Right cardiac atrium (tissue), 5 donors: ENCODE measurements around the gene NELL2. TPM values are rescaled to one million over a fixed set of nuclear protein-coding genes. Genes with fewer than 3 reads are reported as not detected.
A peak's percentile ranks its signal among the peaks of the same experiment; 100 is the strongest.
"Not testable (repeated sequence)": the region's sequence is repeated elsewhere in the genome, so short reads cannot be mapped to it uniquely, and the experiment has no call there.

Experiments used
- ATAC-seq, 2 donors: fragments of 200-7000 bp; cut with Tn5 transposase; one replicate each; pipeline versions ENCODE4 v1.8.0 to v1.9.1; 2020; ENCODE audit warnings: moderate library complexity in 2 of 2, mild to moderate bottlenecking in 1 of 2
- DNase-seq, 3 donors: peaks; one replicate each; pipeline ENCODE4 v3.0.0-alpha.2; 2020
- H3K27ac ChIP-seq: one replicate; pipeline ENCODE4 v1.5.1; 2013; ENCODE audit warnings: mild to moderate bottlenecking, low read length, control low read depth, moderate library complexity
- H3K27me3 ChIP-seq: one replicate; pipeline ENCODE4 v1.6.1; 2013; ENCODE audit not compliant: control insufficient read depth, insufficient read depth
- H3K4me1 ChIP-seq: one replicate; pipeline ENCODE4 v1.6.1; 2013; ENCODE audit warnings: low read length; ENCODE audit not compliant: control insufficient read depth, insufficient read depth
- H3K4me3 ChIP-seq: one replicate; pipeline ENCODE4 v1.5.1; 2013; ENCODE audit warnings: low read length, control low read depth
- H3K9me3 ChIP-seq: one replicate; pipeline ENCODE4 v1.6.1; 2013; ENCODE audit warnings: low read length; ENCODE audit not compliant: control insufficient read depth
- WGBS: extraction: QIAGEN DNeasy Blood & Tissue Kit; methylation state at CpG from one replicate; pipeline ENCODE4 v1.1.7; 2013; 5-methylcytosine and 5-hydroxymethylcytosine counted together
- intact Hi-C, 4 donors: fragments of 100-400 bp; cut with DNase I; formaldehyde crosslinking; loops; one replicate each; pipeline versions ENCODE4 v1.11.0 to v1.14.0; 2022 to 2023
- polyA plus RNA-seq: library from polyadenylated mRNA; stranded (reverse); fragments of 200-250 nt; gene quantifications from one replicate; pipeline ENCODE4 v1.2.3, GENCODE V29; 2013
- total RNA-seq, 4 donors: library from RNA; stranded (reverse); fragmentation: NEBNext Ultra II Directional; extraction: Animal tissue kit (Norgen Biotek cat#: 25700); gene quantifications; one replicate each; pipeline ENCODE4 v1.2.1, GENCODE V29; 2021
- donor health status: healthy with polysubstance abuse.
- donor health status: DM: no; HTN: yes; CAD: no.
- donor health status: DM: no; HTN: no; CAD: no.
- donor health status: DM: no; HTN: yes; CAD: no; lungs with severe emphysema.
- donor health status: DM: yes; HTN: yes; CAD: no.

The NELL2 gene
- total and polyA plus RNA-seq, 5 donors = 0.07 to 0.95 (median 0.59) TPM

GRCh38 chr12:44821702-44822101 lies 54.4 kb downstream of the NELL2 start:
- intact Hi-C loops, H3K4me3 ChIP-seq, H3K27ac ChIP-seq, H3K4me1 ChIP-seq, H3K9me3 ChIP-seq, DNase-seq, ATAC-seq, H3K27me3 ChIP-seq: not testable (repeated sequence)
- WGBS = 93% methylated on average over 8 of the region's 8 CpGs

GRCh38 chr12:44819884-44820283 lies 56.2 kb downstream of the NELL2 start:
- no peaks in the 10 kb centered on the region for H3K9me3 ChIP-seq
- DNase-seq = no peak
- no peak for ATAC-seq
- H3K27me3 ChIP-seq = no peaks in the 10 kb centered on the region
- WGBS = 81% methylated on average over 4 of the region's 4 CpGs
- no peak overlapping the region for H3K4me3 ChIP-seq
- H3K4me1 ChIP-seq = no peaks in the 10 kb centered on the region
- H3K27ac ChIP-seq = no peak overlapping the region
- intact Hi-C loops = no loop called here

DNA sequence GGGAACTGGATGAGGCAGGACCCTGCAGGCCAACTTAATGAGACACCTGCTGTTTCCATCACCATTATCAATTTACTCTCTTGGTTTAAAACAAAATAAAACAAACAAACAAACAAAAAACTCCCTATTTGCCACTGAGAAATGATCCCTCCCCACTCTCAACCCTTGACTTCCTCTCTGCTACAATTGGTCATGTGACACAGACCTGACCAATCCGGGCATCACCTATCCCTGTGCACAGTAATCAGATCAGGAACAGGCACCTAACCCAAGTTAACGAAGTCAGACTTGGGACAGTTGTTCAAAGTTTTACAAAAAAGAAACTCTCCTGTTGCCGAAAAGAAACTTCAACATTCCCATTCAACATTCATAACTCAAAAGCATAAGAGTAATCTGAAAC lies 58.4 kb downstream of the NELL2 start:
- Histone ChIP-seq H3K27me3 (no peaks in the 10 kb centered on the region), H3K4me3 (no peak overlapping the region), H3K9me3 (no peaks in the 10 kb centered on the region), H3K4me1 (no peaks in the 10 kb centered on the region), H3K27ac (no peak overlapping the region)
- 90% methylated on average over 3 of the region's 3 CpGs for WGBS
- ATAC-seq = no peak
- intact Hi-C loops = no loop called here
- DNase-seq = no peak

DNA sequence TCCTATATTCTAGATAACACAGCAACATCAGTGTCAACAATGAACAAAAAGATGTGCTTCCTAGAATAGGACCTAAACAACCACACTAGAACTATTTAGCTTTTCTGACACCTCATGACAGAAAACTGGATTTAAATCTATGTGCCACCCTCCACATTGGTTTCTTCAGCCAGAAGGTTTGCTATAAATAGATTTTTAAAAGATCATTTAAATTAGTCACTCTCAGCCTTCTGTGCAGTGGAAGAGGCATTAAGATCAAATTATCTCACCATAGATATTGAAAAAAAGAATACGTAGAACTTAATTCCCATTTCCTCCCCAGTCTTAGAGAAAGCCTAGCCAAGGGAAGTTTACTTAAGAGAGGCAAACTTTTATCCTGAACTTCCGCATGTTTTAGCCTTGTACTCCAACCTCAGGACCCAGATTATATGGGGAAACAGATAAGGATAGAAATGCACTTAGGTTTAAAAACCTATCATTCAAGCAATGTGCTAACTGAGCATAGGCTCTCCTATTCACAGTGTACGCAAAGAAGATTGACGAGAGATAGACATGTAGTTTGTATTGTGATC lies 59.6 kb downstream of the NELL2 start:
- Histone ChIP-seq H3K27me3 (no peaks in the 10 kb centered on the region), H3K4me3 (no peak overlapping the region), H3K9me3 (no peaks in the 10 kb centered on the region), H3K4me1 (no peaks in the 10 kb centered on the region), H3K27ac (no peak overlapping the region)
- DNase-seq (no peak), ATAC-seq (peak in 1 of 2 donors; percentile 11)
- WGBS = 37% methylated on average over 4 of the region's 4 CpGs
- intact Hi-C loops = no loop called here

DNA sequence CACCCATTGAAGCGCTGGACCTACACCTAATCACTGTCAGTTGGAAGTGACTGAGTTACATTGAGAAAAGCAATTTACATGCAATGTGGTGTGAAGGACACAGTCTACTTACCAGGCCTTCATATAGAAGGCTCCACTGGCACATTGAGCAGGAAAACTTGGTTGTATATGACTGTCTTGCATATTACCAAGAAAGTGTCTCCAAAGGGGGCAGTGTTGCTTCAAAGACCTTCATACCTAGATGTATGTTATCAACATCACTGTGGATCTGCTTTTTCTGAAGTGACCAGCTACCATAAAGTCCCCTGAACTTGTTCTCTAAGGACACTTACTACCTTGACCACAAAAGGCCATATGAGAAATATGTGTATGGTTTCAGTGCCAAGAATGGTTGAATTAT lies 64.1 kb downstream of the NELL2 start:
- no peak overlapping the region for H3K27ac ChIP-seq
- H3K4me3 ChIP-seq = no peak overlapping the region
- ATAC-seq (no peak), DNase-seq (no peak)
- H3K9me3 ChIP-seq = no peaks in the 10 kb centered on the region
- H3K4me1 ChIP-seq = no peaks in the 10 kb centered on the region
- 100% methylated on average over 1 of the region's 1 CpG for WGBS
- intact Hi-C loops = no loop called here
- no peaks in the 10 kb centered on the region for H3K27me3 ChIP-seq

DNA sequence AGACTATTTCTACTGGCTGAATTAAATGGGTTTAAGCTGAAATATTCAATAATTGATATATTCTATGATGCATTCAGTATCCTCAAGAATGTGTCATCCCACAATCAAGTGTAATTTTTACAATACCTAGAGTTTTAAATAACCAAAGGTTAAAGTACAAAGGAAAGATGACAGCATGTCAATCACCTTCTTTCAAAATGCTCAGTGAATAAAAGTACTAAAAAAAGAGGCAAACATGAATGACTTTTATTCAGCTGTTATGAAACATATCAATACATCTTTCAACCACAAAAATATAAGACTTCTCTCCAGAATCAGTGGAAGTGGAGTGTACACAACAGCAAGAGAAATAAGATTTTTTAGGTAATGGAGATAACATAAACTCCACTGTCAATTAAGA lies 72.0 kb downstream of the NELL2 start:
- Histone ChIP-seq H3K4me1 (no peaks in the 10 kb centered on the region), H3K4me3 (no peak overlapping the region), H3K9me3 (no peaks in the 10 kb centered on the region), H3K27me3 (no peaks in the 10 kb centered on the region), H3K27ac (no peak overlapping the region)
- ATAC-seq (no peak), DNase-seq (no peak)
- intact Hi-C loops = no loop called here

DNA sequence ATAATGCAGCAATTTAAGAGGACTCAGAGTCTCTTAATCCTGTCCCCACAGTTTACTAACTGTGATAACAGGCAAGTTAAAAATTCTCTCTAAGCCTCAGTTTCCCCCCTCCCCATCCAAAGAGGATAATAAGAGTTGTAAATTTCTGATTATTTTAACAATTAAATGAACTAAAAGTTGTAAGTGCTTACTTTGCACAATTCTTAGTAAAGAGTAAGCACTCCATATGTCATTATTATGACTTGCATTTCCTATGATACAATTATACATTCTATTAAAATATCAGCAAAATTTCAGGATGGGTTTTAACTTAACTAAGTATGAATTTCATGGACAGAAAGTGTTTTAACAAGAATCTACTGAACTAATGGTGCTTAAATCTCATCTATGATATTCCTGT lies 80.1 kb downstream of the NELL2 start:
- DNase-seq = no peak
- no peaks in the 10 kb centered on the region for H3K4me1 ChIP-seq
- H3K27me3 ChIP-seq = no peaks in the 10 kb centered on the region
- intact Hi-C loops = no loop called here
- ATAC-seq = no peak
- H3K4me3 ChIP-seq = no peak overlapping the region
- no peak overlapping the region for H3K27ac ChIP-seq
- H3K9me3 ChIP-seq = no peaks in the 10 kb centered on the region

DNA sequence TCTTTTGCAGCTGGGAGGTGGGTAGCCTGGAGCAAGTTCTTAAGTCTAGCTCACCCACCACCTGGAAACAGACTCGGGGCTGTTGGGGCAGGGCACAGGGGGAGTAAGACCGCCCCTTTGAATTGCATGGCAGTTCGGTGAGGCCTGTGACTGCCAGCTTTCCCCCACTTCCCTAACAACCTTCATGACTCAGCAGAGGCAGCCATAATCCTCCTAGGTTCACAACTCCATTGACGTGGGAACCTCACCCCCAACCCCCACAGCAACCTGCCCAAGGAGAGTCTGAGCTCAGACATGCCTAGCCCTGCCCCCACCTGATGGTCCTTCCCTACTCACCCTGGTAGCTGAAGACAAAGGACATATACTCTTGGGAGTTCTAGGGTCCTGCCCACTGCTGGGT lies 87.4 kb downstream of the NELL2 start:
- H3K27me3 ChIP-seq = no peaks in the 10 kb centered on the region
- H3K9me3 ChIP-seq = no peaks in the 10 kb centered on the region
- H3K4me1 ChIP-seq = no peaks in the 10 kb centered on the region
- ATAC-seq (no peak), DNase-seq (no peak)
- H3K27ac ChIP-seq = no peak overlapping the region
- no peak overlapping the region for H3K4me3 ChIP-seq
- WGBS = 79% methylated on average over 4 of the region's 4 CpGs
- intact Hi-C loops = no loop called here

DNA sequence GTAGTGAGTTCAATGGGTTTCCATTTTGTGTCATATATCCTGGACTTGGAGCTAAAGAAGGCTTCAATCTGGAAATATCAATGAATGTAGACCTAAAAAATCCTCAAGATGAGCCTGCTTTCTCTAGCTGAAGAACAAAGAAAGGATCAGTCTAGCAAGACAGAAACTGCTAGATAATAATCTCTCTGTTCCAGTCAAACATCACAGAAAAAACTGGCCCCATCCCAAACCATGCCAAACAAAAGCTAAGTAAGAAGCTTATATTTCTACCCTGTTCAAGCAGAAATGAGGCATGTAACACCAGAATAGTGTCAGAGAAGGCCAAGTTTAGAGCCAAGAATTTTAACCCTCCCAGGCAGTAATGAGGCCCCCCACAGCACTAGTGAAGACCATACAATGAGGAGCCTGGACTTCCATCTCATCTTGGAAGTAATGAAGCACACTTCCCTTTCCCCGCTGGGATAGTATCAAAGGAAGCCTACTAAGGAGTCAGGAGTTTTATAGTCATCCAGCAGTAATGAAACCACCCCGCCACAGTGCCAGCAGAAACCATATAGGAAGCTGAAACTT lies 95.8 kb downstream of the NELL2 start:
- no peak for ATAC-seq
- intact Hi-C loops = no loop called here
- H3K27me3 ChIP-seq = no peaks in the 10 kb centered on the region
- H3K27ac ChIP-seq = no peak overlapping the region
- no peak overlapping the region for H3K4me3 ChIP-seq
- WGBS = 86% methylated on average over 2 of the region's 2 CpGs
- no peaks in the 10 kb centered on the region for H3K9me3 ChIP-seq
- no peak for DNase-seq
- no peaks in the 10 kb centered on the region for H3K4me1 ChIP-seq

DNA sequence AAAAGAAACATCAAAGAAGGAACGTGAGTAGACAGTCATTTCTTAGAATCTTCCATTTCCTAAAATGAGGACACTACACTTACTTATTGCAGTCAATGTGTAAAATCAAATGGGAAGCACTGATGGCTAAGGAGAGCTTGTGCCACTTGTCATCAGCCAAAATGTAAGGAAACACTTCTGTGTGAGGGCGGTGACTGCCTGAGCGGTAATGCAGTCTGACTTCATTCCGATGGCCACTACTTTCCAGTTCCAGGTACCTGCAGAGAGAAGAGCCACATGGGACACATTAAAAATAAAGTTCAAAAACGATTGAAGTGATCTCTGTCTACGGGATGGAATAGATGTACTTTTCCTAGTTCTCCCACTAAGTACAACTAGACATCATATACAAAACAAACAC lies 96.3 kb downstream of the NELL2 start:
- WGBS = 83% methylated on average over 6 of the region's 6 CpGs
- intact Hi-C loops = no loop called here
- ATAC-seq = no peak

DNA sequence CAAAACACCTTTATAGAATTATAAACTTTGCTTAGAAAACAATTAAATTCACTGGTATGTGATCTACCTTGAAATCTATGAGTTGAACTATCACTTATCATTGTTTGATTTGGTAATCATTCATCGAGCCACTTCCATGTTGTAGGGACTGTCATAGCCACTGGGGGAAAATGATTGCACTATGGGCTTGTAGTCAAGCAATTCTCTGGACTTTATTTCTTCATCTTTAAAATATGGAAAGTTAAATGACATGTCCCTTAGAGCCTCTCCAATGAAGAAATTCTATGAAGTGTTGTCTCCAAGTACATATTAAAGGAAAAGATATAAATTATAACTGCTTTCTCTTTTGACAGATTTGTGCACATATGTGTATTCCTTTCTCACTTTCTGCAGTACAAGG lies 97.3 kb downstream of the NELL2 start:
- Histone ChIP-seq H3K9me3 (no peaks in the 10 kb centered on the region), H3K27me3 (no peaks in the 10 kb centered on the region), H3K4me3 (no peak overlapping the region), H3K4me1 (no peaks in the 10 kb centered on the region), H3K27ac (no peak overlapping the region)
- ATAC-seq (no peak), DNase-seq (no peak)
- intact Hi-C loops = no loop called here
- WGBS = 89% methylated on average over 1 of the region's 1 CpG

More for the DNA sequence above, 96.3 kb downstream of the NELL2 start:
- Histone ChIP-seq H3K4me1 (no peaks in the 10 kb centered on the region), H3K27me3 (no peaks in the 10 kb centered on the region), H3K4me3 (no peak overlapping the region), H3K27ac (no peak overlapping the region), H3K9me3 (no peaks in the 10 kb centered on the region)
- DNase-seq = no peak

DNA sequence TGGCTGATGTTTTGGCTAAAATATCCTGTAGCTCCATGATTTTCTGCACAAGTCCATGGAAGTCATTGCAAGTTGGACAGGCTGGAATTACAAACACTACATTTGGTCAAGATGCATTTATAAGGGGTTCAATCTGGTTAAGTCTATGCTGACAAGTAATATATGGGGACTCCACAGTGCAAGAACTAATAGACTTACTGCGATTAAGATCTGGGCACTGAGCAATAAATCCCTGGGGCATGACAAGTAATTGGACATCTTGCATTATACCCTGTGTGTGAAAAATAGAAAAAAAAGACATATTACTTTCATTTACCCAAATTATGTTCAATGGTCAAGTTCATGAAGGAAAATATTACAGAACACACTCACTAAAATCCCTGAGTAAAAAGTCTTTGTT lies 99.1 kb downstream of the NELL2 start:
- DNase-seq = no peak
- no peaks in the 10 kb centered on the region for H3K4me1 ChIP-seq
- H3K9me3 ChIP-seq = no peaks in the 10 kb centered on the region
- H3K27ac ChIP-seq = no peak overlapping the region
- H3K27me3 ChIP-seq = no peaks in the 10 kb centered on the region
- intact Hi-C loops = no loop called here
- 95% methylated on average over 1 of the region's 1 CpG for WGBS
- ATAC-seq = no peak
- H3K4me3 ChIP-seq = no peak overlapping the region
